Activated B cell treated with CpG ODN at 0.5 μM for 24 hours (primary cell): Measurements from ENCODE around the gene PVALB. TPM values are rescaled to one million over a fixed set of nuclear protein-coding genes. Genes with fewer than 3 reads are reported as not detected.

Source experiments
- ATAC-seq: fragments of 200-7000 bp; cut with Tn5 transposase; one replicate; pipeline ENCODE4 v1.10.0; 2021; ENCODE audit warnings: low read depth, mild to moderate bottlenecking, moderate library complexity
- CTCF ChIA-PET: fragments of 350-600 bp; sonication (Branson Sonifier 250); formaldehyde crosslinking; loops from one replicate; lab custom pipeline; 2021; ENCODE audit warnings: antibody characterized with exemption; lab: Charles Lee
- POLR2A ChIA-PET: fragments of 350-600 bp; sonication (Branson Sonifier 250); formaldehyde crosslinking; loops from one replicate; lab custom pipeline; 2021; ENCODE audit warnings: antibody characterized with exemption; lab: Charles Lee
- DNase-seq: peaks from one replicate; pipeline ENCODE4 v3.0.0; 2022
- H3K27ac Mint-ChIP-seq: one replicate; pipeline ENCODE4 v1.8.0; 2020; ENCODE audit warnings: mixed read lengths
- H3K27me3 Mint-ChIP-seq: one replicate; pipeline ENCODE4 v1.8.0; 2021; ENCODE audit warnings: mixed read lengths
- H3K36me3 Mint-ChIP-seq: one replicate; pipeline ENCODE4 v1.8.0; 2021; ENCODE audit warnings: low read depth, mixed read lengths
- H3K4me1 Mint-ChIP-seq: one replicate; pipeline ENCODE4 v1.8.0; 2021; ENCODE audit warnings: mixed read lengths
- H3K4me3 Mint-ChIP-seq: one replicate; pipeline ENCODE4 v1.8.0; 2020; ENCODE audit warnings: mild to moderate bottlenecking, mixed read lengths
- H3K9me3 Mint-ChIP-seq: one replicate; pipeline ENCODE4 v1.8.0; 2020; ENCODE audit warnings: mixed read lengths
- CTCF ChIP-seq: fragments of 200-600 bp; IDR thresholded peaks from one replicate; pipeline ENCODE4 v1.8.0; 2022; ENCODE audit warnings: antibody characterized with exemption, mild to moderate bottlenecking
- intact Hi-C: fragments of 100-400 bp; cut with micrococcal nuclease; formaldehyde crosslinking; loops from one replicate; pipeline ENCODE4 v1.15.1; 2024
- total RNA-seq: library from RNA; stranded (reverse); gene quantifications from 2 replicates; pipeline ENCODE4 v1.2.3, GENCODE V29; 2022

PVALB gene
- total RNA-seq, 1 donor from 2014 or later, result not detected

GRCh38 chr22:36863281-36863680 is 46.4 kb upstream of the PVALB start:
- CTCF ChIA-PET, result no interaction called here
- Mint-ChIP-seq H3K27me3 (no peaks in the 10 kb centered on the region), H3K27ac (peak overlapping the region; percentile 95), H3K9me3 (no peaks in the 10 kb centered on the region), H3K4me1 (peaks cover 87% of the 10 kb centered on the region), H3K4me3 (peak overlapping the region; percentile 55), H3K36me3 (peaks cover 51% of the 10 kb centered on the region)
- DNase-seq, result no peak
- TF ChIP-seq CTCF, result no peak
- ATAC-seq, result no peak
- intact Hi-C loops, result loop anchor here (5.0 kb wide), 1 partner anchor 336 kb away; the partner anchor contains the start of gene EIF3D
- POLR2A ChIA-PET, result interaction anchor here (3.0 to 3.4 kb wide), 3 partner anchors 50 to 380 kb away, joined by 22 to 42 read pairs (median 22); partner anchors contain the start of genes CSF2RB and RAC2

DNA sequence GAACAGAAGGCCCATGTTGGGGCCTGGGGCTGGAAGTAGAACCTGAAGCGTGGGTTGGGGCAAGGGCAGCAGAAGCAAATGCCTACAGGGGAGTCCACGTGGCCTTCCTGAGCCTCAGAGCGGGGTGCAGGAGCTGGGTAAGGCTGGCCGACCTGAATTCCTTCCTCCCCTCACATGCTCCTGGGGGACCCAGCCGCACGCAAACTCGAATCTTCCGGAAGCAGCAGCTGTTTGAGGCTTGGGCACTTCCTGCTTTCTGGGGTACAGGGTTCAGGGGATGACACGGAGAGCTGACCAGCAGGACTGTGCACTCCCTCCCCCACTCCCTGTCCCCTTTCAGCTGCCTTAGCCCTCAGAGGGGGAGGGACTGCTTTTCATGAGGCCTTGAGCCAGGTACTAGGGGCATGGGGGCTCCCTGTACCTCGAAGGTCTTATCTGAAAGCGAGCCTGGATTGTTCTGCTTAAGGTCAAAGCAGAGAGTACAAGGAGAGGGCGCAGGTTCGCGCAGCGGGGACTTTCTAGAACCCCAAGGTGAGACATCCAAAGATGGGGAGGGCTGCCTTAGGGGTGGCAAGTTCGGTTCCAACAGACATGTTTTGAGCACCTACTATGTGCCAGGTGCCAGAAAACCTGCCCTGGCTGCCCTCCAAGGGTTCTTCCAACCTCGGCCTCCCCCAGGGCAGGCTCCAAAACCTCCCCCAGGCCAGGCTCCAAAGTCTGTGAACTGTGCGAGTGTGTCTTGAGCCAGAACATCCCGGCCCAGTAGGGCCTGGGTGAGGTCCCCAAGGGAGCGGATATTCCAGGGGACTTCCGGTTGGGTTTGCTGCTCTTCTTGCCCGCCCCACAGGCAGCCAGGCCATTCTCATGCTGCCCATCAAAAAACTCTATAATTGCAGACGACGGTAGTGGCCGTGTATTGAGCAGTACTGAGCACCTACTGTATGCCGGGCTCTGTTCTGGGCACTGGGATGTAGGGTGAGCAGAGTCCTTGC is 45.7 kb upstream of the PVALB start:
- DNase-seq (peak; percentile 58), ATAC-seq (peak; percentile 22)
- Mint-ChIP-seq H3K27ac (peak overlapping the region; percentile 95), H3K4me3 (peak overlapping the region; percentile 77), H3K4me1 (peaks cover 92% of the 10 kb centered on the region), H3K36me3 (peaks cover 43% of the 10 kb centered on the region), H3K9me3 (no peaks in the 10 kb centered on the region), H3K27me3 (no peaks in the 10 kb centered on the region)
- no peak for TF ChIP-seq CTCF
- intact Hi-C loops, result loop anchor here (1.0 to 5.0 kb wide), 2 partner anchors 51 to 335 kb away; partner anchors contain the start of genes CSF2RB and EIF3D
- POLR2A ChIA-PET, result interaction anchor here (0.8 to 3.7 kb wide), 10 partner anchors 9 to 381 kb away, joined by 3 to 42 read pairs (median 16); partner anchors contain the start of genes CSF2RB, IFT27 and RAC2
- CTCF ChIA-PET, result interaction anchor here (1.3 to 7.3 kb wide), 2 partner anchors 86 to 114 kb away, joined by 4 to 120 read pairs; partner anchors contain the start of gene IFT27

DNA sequence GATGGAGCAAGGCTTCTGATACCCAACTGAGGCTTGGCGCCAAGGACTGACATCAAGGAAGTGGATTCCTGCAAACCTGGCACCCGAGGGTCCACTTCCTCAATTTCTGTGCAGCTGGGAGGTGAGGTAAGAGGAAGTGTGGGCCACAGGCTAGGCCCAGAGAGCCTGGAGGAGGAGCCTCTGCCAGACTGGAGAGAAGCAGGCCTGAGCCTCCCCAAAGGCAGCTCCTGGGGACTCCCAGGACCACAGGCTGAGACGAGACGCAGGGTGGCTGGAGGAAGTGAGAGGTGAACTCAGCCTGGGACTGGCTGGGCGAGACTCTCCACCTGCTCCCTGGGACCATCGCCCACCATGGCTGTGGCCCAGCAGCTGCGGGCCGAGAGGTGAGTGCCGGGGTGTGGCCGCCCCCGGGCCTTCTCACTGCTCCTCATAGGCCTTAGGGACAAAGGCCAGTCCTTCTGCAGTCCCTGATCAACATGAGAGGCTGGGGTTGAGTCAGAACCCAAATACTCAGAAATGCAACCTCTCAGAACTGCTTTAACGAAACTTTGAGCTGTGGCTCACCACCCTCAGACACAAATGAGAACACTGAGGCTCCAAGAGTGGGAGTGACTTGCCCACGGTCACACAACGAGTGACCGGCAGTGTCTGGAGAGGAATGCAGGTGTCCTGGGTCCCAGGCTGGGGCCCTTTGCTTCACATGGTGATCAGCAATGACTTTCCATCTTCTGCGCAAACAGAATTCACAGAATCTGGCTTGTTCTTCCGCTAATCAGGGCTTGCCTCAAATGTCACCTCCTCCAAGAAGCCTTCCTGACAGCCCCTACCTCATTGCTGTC is 44.2 kb upstream of the PVALB start, which contains the start of gene NCF4:
TSS of gene NCF4 (plus strand) at position 186 of the 839 bp plus-strand sequence. CDS start at position 352, 166 bp downstream.
- ChIA-PET POLR2A (interaction anchor here (0.6 to 3.7 kb wide), 21 partner anchors 8 to 382 kb away, joined by 3 to 42 read pairs (median 5); partner anchors contain the start of genes CSF2RB, EIF3D, IFT27 and RAC2), CTCF (interaction anchor here (0.8 to 7.3 kb wide), 7 partner anchors 13 to 339 kb away, joined by 3 to 120 read pairs (median 6); partner anchors contain the start of genes CSF2RB and IFT27)
- no peaks in the 10 kb centered on the region for H3K9me3 Mint-ChIP-seq
- intact Hi-C loops, result loop anchor here (2.0 to 5.0 kb wide), 5 partner anchors 14 to 382 kb away; partner anchors contain the start of gene EIF3D
- H3K27me3 Mint-ChIP-seq, result no peaks in the 10 kb centered on the region
- DNase-seq, result peak; percentile 77
- peak within 1 kb of the TSS; percentile 95 for H3K27ac Mint-ChIP-seq
- peaks cover 96% of the 10 kb centered on the region for H3K4me1 Mint-ChIP-seq
- no peak for TF ChIP-seq CTCF
- peaks cover 28% of the 10 kb centered on the region for H3K36me3 Mint-ChIP-seq
- peak; percentile 79 for ATAC-seq
- H3K4me3 Mint-ChIP-seq, result peak within 1 kb of the TSS; percentile 77

GRCh38 chr22:36860438-36860820 is 43.6 kb upstream of the PVALB start:
- intact Hi-C loops, result loop anchor here (2.0 to 5.0 kb wide), 5 partner anchors 14 to 382 kb away; partner anchors contain the start of gene EIF3D
- Mint-ChIP-seq H3K27me3 (no peaks in the 10 kb centered on the region), H3K4me1 (peaks cover 95% of the 10 kb centered on the region), H3K27ac (peak overlapping the region; percentile 95), H3K4me3 (peak overlapping the region; percentile 77), H3K36me3 (peaks cover 22% of the 10 kb centered on the region), H3K9me3 (no peaks in the 10 kb centered on the region)
- ATAC-seq, result no peak
- CTCF ChIA-PET, result interaction anchor here (0.8 to 7.3 kb wide), 6 partner anchors 14 to 339 kb away, joined by 3 to 120 read pairs (median 6); partner anchors contain the start of genes CSF2RB and IFT27
- POLR2A ChIA-PET, result interaction anchor here (0.6 to 3.7 kb wide), 16 partner anchors 11 to 383 kb away, joined by 3 to 42 read pairs (median 6); partner anchors contain the start of genes CSF2RB, EIF3D, IFT27 and RAC2
- TF ChIP-seq CTCF, result no peak
- DNase-seq, result no peak
